MM.1S (cell line): ENCODE data around the gene BIRC6.
"Not testable (repeated sequence)": the region's sequence is repeated elsewhere in the genome, so short reads cannot be mapped to it uniquely, and the experiment has no call there.

Experiments used
- DNase-seq: peaks from one replicate; pipeline ENCODE4 v3.0.0-alpha.2; 2015
- H2AFZ ChIP-seq: fragments of 300-600 bp; sonication (generic); 2 replicates; pipeline ENCODE4 v1.6.0; 2016; ENCODE audit warnings: antibody characterized with exemption, low read length
- H3F3A ChIP-seq: fragments of 300-600 bp; sonication (generic); 2 replicates; pipeline ENCODE4 v1.6.1; 2016; ENCODE audit warnings: mild to moderate bottlenecking, antibody characterized with exemption, low read length, moderate library complexity, mixed read lengths; ENCODE audit not compliant: insufficient read depth
- H3K27ac ChIP-seq: fragments of 300-600 bp; sonication (generic); 2 replicates; pipeline ENCODE4 v1.5.1; 2016; ENCODE audit warnings: mild to moderate bottlenecking, low read length
- H3K27me3 ChIP-seq: fragments of 300-600 bp; sonication (generic); replicated peaks from 2 replicates; pipeline ENCODE4 v1.6.0; 2016; ENCODE audit warnings: low read length; ENCODE audit not compliant: insufficient read depth
- H3K36me3 ChIP-seq: fragments of 300-600 bp; sonication (generic); replicated peaks from 2 replicates; pipeline ENCODE4 v1.6.1; 2016; ENCODE audit warnings: mild to moderate bottlenecking, low read length, mixed read lengths; ENCODE audit not compliant: insufficient read depth
- H3K4me1 ChIP-seq: fragments of 300-600 bp; sonication (generic); 2 replicates; pipeline ENCODE4 v1.6.1; 2016; ENCODE audit warnings: low read length, mixed read lengths
- H3K4me2 ChIP-seq: fragments of 300-600 bp; sonication (generic); 2 replicates; pipeline ENCODE4 v1.6.0; 2016; ENCODE audit warnings: low read depth, low read length
- H3K4me3 ChIP-seq: fragments of 300-600 bp; sonication (generic); 2 replicates; pipeline ENCODE4 v1.5.1; 2016; ENCODE audit warnings: low read length, mixed read lengths
- H3K79me2 ChIP-seq: fragments of 300-600 bp; sonication (generic); 2 replicates; pipeline ENCODE4 v1.6.1; 2016; ENCODE audit warnings: mixed run types, low read length, mixed read lengths
- H3K9ac ChIP-seq: fragments of 300-600 bp; sonication (generic); 2 replicates; pipeline ENCODE4 v1.6.1; 2016; ENCODE audit warnings: low read length, mixed read lengths
- H3K9me2 ChIP-seq: fragments of 300-600 bp; sonication (generic); replicated peaks from 2 replicates; pipeline ENCODE4 v1.6.1; 2016; ENCODE audit warnings: mild to moderate bottlenecking, low read length, mixed read lengths; ENCODE audit not compliant: insufficient read depth
- H3K9me3 ChIP-seq: fragments of 300-600 bp; sonication (generic); replicated peaks from 2 replicates; pipeline ENCODE4 v1.6.1; 2016; ENCODE audit warnings: mild to moderate bottlenecking, low read length, mixed read lengths; ENCODE audit not compliant: insufficient read depth
- H4K20me1 ChIP-seq: fragments of 300-600 bp; sonication (generic); 2 replicates; pipeline ENCODE4 v1.6.1; 2016; ENCODE audit warnings: mild to moderate bottlenecking, low read length, moderate library complexity, mixed read lengths; ENCODE audit not compliant: insufficient read depth
- CTCF ChIP-seq: fragments of 300-600 bp; sonication (generic); IDR thresholded peaks from 2 replicates; pipeline ENCODE4 v1.5.1; 2016; ENCODE audit warnings: antibody characterized with exemption, low read length, mixed read lengths
- EZH2 ChIP-seq: fragments of 300-600 bp; sonication (generic); optimal IDR thresholded peaks from 2 replicates; pipeline ENCODE3; 2017; ENCODE audit warnings: low read depth, mild to moderate bottlenecking, antibody characterized with exemption, low read length, mixed read lengths
- EZH2phosphoT487 ChIP-seq: fragments of 300-600 bp; sonication (generic); IDR thresholded peaks from 2 replicates; pipeline ENCODE4 v1.6.1; 2018; ENCODE audit warnings: antibody characterized with exemption, low read length

Gene BIRC6

GRCh38 chr2:32356681-32357317 is at the start of gene BIRC6:
Gene BIRC6 (plus strand): TSS chr2:32357023. CDS start chr2:32357162, 139 bp downstream.
- H3K36me3 ChIP-seq, result peaks cover 3% of the 10 kb centered on the region; the same call in 1 of the 2 replicates
- H2AFZ ChIP-seq, result peak within 1 kb of the TSS; percentile 97
- peaks cover 46% of the 10 kb centered on the region for H3K79me2 ChIP-seq
- peak within 1 kb of the TSS; percentile 91 for H3K9ac ChIP-seq
- no peaks in the 10 kb centered on the region for H3K9me3 ChIP-seq
- H3K9me2 ChIP-seq, result no peaks in the 10 kb centered on the region
- peaks cover 16% of the 10 kb centered on the region for H3K4me1 ChIP-seq
- TF ChIP-seq CTCF (no peak), EZH2phosphoT487 (no peak), EZH2 (no peak)
- peaks cover 17% of the 10 kb centered on the region for H3F3A ChIP-seq
- H3K4me2 ChIP-seq, result peak within 1 kb of the TSS; percentile 68
- H3K27ac ChIP-seq, result peak within 1 kb of the TSS; percentile 80
- H4K20me1 ChIP-seq, result peaks cover 38% of the 10 kb centered on the region
- DNase-seq, result peak; percentile 97
- H3K4me3 ChIP-seq, result peak within 1 kb of the TSS; percentile 100
- H3K27me3 ChIP-seq, result no peaks in the 10 kb centered on the region

- Histone ChIP-seq H3K36me3 (0 out of 2 replicates have a peak, but pooled peaks cover 4% of the 10 kb centered on the region), H3K79me2 (no peaks in the 10 kb centered on the region), H3K9me2 (no peaks in the 10 kb centered on the region), H3F3A (no peaks in the 10 kb centered on the region), H4K20me1 (no peaks in the 10 kb centered on the region), H3K4me3 (no peak overlapping the region), H3K27ac (no peak overlapping the region), H3K9ac (no peak overlapping the region), H3K27me3 (no peaks in the 10 kb centered on the region), H3K4me2 (no peak overlapping the region), H3K9me3 (no peaks in the 10 kb centered on the region), H3K4me1 (no peaks in the 10 kb centered on the region), H2AFZ (no peak overlapping the region)
- no peak for DNase-seq
- TF ChIP-seq EZH2phosphoT487 (no peak), CTCF (no peak), EZH2 (no peak)
Observed at GRCh38 chr2:32310577-32310976, 46.2 kb upstream of the BIRC6 start.

- TF ChIP-seq EZH2phosphoT487, result no peak
- TF ChIP-seq EZH2, result no peak
- TF ChIP-seq CTCF, result no peak
Observed at GRCh38 chr2:32314886-32315285, 41.9 kb upstream of the BIRC6 start.

GRCh38 chr2:32328679-32329078 is 28.1 kb upstream of the BIRC6 start:
- not testable (repeated sequence) for H4K20me1 ChIP-seq, H3K9ac ChIP-seq, H3K79me2 ChIP-seq, H2AFZ ChIP-seq, H3K27ac ChIP-seq, H3K4me2 ChIP-seq, DNase-seq, H3K4me3 ChIP-seq, H3K4me1 ChIP-seq, H3F3A ChIP-seq, H3K9me3 ChIP-seq, H3K27me3 ChIP-seq, H3K36me3 ChIP-seq, H3K9me2 ChIP-seq

More at GRCh38 chr2:32314886-32315285, 41.9 kb upstream of the BIRC6 start:
- no peaks in the 10 kb centered on the region for H3K4me1 ChIP-seq
- no peak overlapping the region for H3K4me2 ChIP-seq
- H3K9ac ChIP-seq, result no peak overlapping the region
- H3K27me3 ChIP-seq, result no peaks in the 10 kb centered on the region
- H3K27ac ChIP-seq, result no peak overlapping the region
- H3F3A ChIP-seq, result no peaks in the 10 kb centered on the region
- no peaks in the 10 kb centered on the region for H3K36me3 ChIP-seq
- H3K9me2 ChIP-seq, result no peaks in the 10 kb centered on the region
- no peak for DNase-seq
- H3K79me2 ChIP-seq, result no peaks in the 10 kb centered on the region
- no peaks in the 10 kb centered on the region for H4K20me1 ChIP-seq
- H2AFZ ChIP-seq, result no peak overlapping the region
- H3K4me3 ChIP-seq, result no peak overlapping the region
- no peaks in the 10 kb centered on the region for H3K9me3 ChIP-seq

- not testable (repeated sequence) for H3K27ac ChIP-seq, H3K4me2 ChIP-seq, H3K9me3 ChIP-seq, H4K20me1 ChIP-seq, H3K9me2 ChIP-seq, H3K4me3 ChIP-seq, H3K36me3 ChIP-seq, H3K79me2 ChIP-seq, H3F3A ChIP-seq, H3K9ac ChIP-seq, H3K27me3 ChIP-seq, DNase-seq, H2AFZ ChIP-seq, H3K4me1 ChIP-seq
Observed at GRCh38 chr2:32329180-32329980, 27.4 kb upstream of the BIRC6 start.
